ENCODE data around the gene LRIG2. TPM values are rescaled to one million over a fixed set of nuclear protein-coding genes. Genes with fewer than 3 reads are reported as not detected.

The LRIG2 gene
- polyA plus RNA-seq, 3 donors, result 0.93 to 12.7 (median 0.96) TPM

GRCh38 chr1:113106910-113107309, 33.9 kb downstream of the LRIG2 start:
- Histone ChIP-seq H2AFZ (ENCODE audit: insufficient read depth, low read depth, low read length, poor library complexity, severe bottlenecking) (no peak overlapping the region), H3K27ac (ENCODE audit: low read depth in 1 of 2, low read length in 2 of 2) (no peak overlapping the region), H3K4me2 (replicated peaks; ENCODE audit: extremely low read depth, low read length, poor library complexity, severe bottlenecking) (no peak overlapping the region), H3K4me1 (ENCODE audit: control insufficient read depth in 1 of 2, insufficient read depth in 2 of 2, low read length in 2 of 2) (no peaks in the 10 kb centered on the region), H3K9me3 (replicated peaks in 1 of 2; ENCODE audit: control insufficient read depth in 1 of 2, insufficient read depth in 1 of 2, low read length in 2 of 2) (no peaks in the 10 kb centered on the region), H3K79me2 (ENCODE audit: insufficient read depth, low read length) (no peaks in the 10 kb centered on the region), H3K27me3 (ENCODE audit: control insufficient read depth in 2 of 2, insufficient read depth in 2 of 2, low read length in 2 of 2) (no peaks in the 10 kb centered on the region), H3K36me3 (replicated peaks in 1 of 2; ENCODE audit: control insufficient read depth in 1 of 2, insufficient read depth in 2 of 2, low read length in 2 of 2) (peaks cover 87 to 100% of the 10 kb centered on the region in 2 donors), H3K9ac (ENCODE audit: insufficient read depth, low read length, poor library complexity, severe bottlenecking) (no peak overlapping the region), H3K4me3 (replicated peaks in 1 of 3; ENCODE audit: low read depth in 2 of 3, low read length in 3 of 3) (no peak overlapping the region), H4K20me1 (ENCODE audit: insufficient read depth, low read length) (no peaks in the 10 kb centered on the region)
- intact Hi-C loops (cut with micrococcal nuclease), result no loop called here
- no peak for DNase-seq
- Mint-ChIP-seq H3K36me3 (peaks cover 84 to 97% of the 10 kb centered on the region in 2 donors), H3K4me1 (no peaks in the 10 kb centered on the region), H3K27ac (no peak overlapping the region), H3K27me3 (ENCODE audit: low read depth in 3 of 3) (peaks cover 0 to 2% (median 0%) of the 10 kb centered on the region in 3 donors), H3K9me3 (no peaks in the 10 kb centered on the region), H3K4me3 (no peak overlapping the region)
- TF ChIP-seq, protein P1, sequence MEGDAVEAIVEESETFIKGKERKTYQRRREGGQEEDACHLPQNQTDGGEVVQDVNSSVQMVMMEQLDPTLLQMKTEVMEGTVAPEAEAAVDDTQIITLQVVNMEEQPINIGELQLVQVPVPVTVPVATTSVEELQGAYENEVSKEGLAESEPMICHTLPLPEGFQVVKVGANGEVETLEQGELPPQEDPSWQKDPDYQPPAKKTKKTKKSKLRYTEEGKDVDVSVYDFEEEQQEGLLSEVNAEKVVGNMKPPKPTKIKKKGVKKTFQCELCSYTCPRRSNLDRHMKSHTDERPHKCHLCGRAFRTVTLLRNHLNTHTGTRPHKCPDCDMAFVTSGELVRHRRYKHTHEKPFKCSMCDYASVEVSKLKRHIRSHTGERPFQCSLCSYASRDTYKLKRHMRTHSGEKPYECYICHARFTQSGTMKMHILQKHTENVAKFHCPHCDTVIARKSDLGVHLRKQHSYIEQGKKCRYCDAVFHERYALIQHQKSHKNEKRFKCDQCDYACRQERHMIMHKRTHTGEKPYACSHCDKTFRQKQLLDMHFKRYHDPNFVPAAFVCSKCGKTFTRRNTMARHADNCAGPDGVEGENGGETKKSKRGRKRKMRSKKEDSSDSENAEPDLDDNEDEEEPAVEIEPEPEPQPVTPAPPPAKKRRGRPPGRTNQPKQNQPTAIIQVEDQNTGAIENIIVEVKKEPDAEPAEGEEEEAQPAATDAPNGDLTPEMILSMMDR (IDR thresholded peaks at IDR 0.05), result no peak
- no CpG with 5 or more reads among the region's 2 CpGs for WGBS (ENCODE audit: insufficient coverage)

DNA sequence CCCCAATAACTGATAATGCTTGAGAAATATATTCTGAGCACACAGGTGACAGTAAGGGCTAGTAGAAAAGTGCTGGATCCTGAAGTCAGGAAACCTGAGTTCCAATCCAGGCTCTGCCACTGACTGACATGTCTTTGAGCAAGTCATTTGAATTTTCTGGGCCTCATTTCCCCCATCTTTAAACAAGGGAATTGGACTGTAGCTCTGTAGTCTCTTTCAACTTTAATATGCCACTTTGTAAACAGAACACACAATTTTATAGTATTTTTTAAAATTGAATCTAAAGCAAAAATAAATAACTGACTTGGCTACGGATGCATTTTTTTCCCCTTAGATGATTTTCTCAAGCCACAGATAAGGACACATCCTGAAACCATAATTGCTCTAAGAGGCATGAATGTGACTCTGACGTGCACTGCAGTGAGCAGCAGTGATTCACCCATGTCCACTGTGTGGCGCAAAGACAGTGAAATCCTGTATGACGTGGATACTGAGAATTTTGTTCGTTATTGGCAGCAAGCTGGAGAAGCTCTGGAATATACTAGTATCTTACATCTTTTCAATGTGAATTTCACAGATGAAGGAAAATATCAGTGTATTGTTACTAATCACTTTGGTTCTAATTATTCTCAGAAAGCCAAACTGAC, 37.0 kb downstream of the LRIG2 start:
- Histone ChIP-seq H3K9ac (ENCODE audit: insufficient read depth, low read length, poor library complexity, severe bottlenecking) (no peak overlapping the region), H3K27ac (ENCODE audit: low read depth in 1 of 2, low read length in 2 of 2) (no peak overlapping the region), H4K20me1 (ENCODE audit: insufficient read depth, low read length) (peaks cover 3% of the 10 kb centered on the region), H3K79me2 (ENCODE audit: insufficient read depth, low read length) (no peaks in the 10 kb centered on the region), H3K27me3 (ENCODE audit: control insufficient read depth in 2 of 2, insufficient read depth in 2 of 2, low read length in 2 of 2) (no peaks in the 10 kb centered on the region), H3K36me3 (replicated peaks in 1 of 2; ENCODE audit: control insufficient read depth in 1 of 2, insufficient read depth in 2 of 2, low read length in 2 of 2) (peaks cover 88 to 97% of the 10 kb centered on the region in 2 donors), H2AFZ (ENCODE audit: insufficient read depth, low read depth, low read length, poor library complexity, severe bottlenecking) (no peak overlapping the region), H3K4me1 (ENCODE audit: control insufficient read depth in 1 of 2, insufficient read depth in 2 of 2, low read length in 2 of 2) (no peaks in the 10 kb centered on the region), H3K4me2 (replicated peaks; ENCODE audit: extremely low read depth, low read length, poor library complexity, severe bottlenecking) (no peak overlapping the region), H3K9me3 (replicated peaks in 1 of 2; ENCODE audit: control insufficient read depth in 1 of 2, insufficient read depth in 1 of 2, low read length in 2 of 2) (no peaks in the 10 kb centered on the region), H3K4me3 (replicated peaks in 1 of 3; ENCODE audit: low read depth in 2 of 3, low read length in 3 of 3) (no peak overlapping the region)
- Mint-ChIP-seq H3K4me3 (no peak overlapping the region), H3K36me3 (peaks cover 80 to 93% of the 10 kb centered on the region in 2 donors), H3K9me3 (no peaks in the 10 kb centered on the region), H3K27me3 (ENCODE audit: low read depth in 3 of 3) (peaks cover 0 to 2% (median 0%) of the 10 kb centered on the region in 3 donors), H3K4me1 (no peaks in the 10 kb centered on the region), H3K27ac (no peak overlapping the region)
- DNase-seq, result no peak
- TF ChIP-seq, protein P1 (IDR thresholded peaks at IDR 0.05), result no peak
- intact Hi-C loops (cut with micrococcal nuclease), result no loop called here
- 100% methylated on average over 1 of the region's 5 CpGs for WGBS (ENCODE audit: insufficient coverage)

Measured in CD14-positive monocyte (primary cell).